ENCODE results near the gene EMILIN1. TPM values are rescaled to one million over a fixed set of nuclear protein-coding genes. Genes with fewer than 3 reads are reported as not detected.

The EMILIN1 gene
- total and polyA plus RNA-seq, 2 donors (not counting 1 experiment from before 2014, with no cell fraction given), result 0.24 to 0.52 TPM

DNA sequence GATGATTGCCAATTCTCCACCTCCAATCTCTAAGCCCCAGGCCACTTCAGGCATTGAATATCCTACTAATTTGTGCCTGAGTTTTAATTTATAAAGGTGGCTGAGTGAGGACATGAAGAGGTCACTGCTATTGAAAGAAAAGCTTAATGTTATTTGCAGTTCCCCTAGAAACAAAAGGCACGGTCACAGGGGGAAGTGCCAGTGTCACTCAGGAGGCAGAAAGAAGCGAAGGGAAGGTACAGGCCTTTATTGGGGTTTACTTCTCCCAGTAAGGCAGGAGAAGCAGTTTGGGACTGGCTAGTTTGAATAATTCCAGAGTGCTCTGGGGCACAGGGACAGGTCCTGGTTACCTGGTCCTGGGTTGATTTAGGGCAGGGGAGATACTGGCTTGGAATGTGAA is 43.5 kb downstream of the EMILIN1 start:
- 83% methylated on average over 2 of the region's 2 CpGs for WGBS (ENCODE audit: insufficient coverage)
- no peak for ATAC-seq (ENCODE audit: low read depth)
- CTCF ChIA-PET, result no interaction called here
- Histone ChIP-seq H3K27me3 (replicated peaks in 1 of 4; ENCODE audit: control extremely low read depth in 1 of 4, control insufficient read depth in 3 of 4, insufficient read depth in 4 of 4, low read length in 3 of 4) (peaks cover 0 to 26% (median 12%) of the 10 kb centered on the region in 4 experiments), H3K4me1 (ENCODE audit: control insufficient read depth in 2 of 2, insufficient read depth in 2 of 2, low read length in 2 of 2) (peaks cover 21 to 24% of the 10 kb centered on the region in 2 donors), H3K79me2 (ENCODE audit: control insufficient read depth, insufficient read depth, low read length) (no peaks in the 10 kb centered on the region), H3K9ac (ENCODE audit: low read length) (no peak overlapping the region), H4K20me1 (ENCODE audit: control insufficient read depth, insufficient read depth, low read length, poor library complexity, severe bottlenecking) (no peaks in the 10 kb centered on the region), H3K27ac (ENCODE audit: low read length in 2 of 2) (no peak overlapping the region), H3K4me2 (replicated peaks; ENCODE audit: low read depth, low read length, poor library complexity, severe bottlenecking) (no peak overlapping the region), H3K36me3 (replicated peaks in 1 of 2; ENCODE audit: control extremely low read depth in 1 of 2, control insufficient read depth in 1 of 2, extremely low read depth in 1 of 2, insufficient read depth in 2 of 2, low read length in 1 of 2) (no peaks in the 10 kb centered on the region), H3K4me3 (ENCODE audit: control extremely low read depth in 1 of 5, extremely low read depth in 1 of 5, insufficient read depth in 1 of 5, low read depth in 2 of 5, low read length in 4 of 5) (no peak overlapping the region), H2AFZ (ENCODE audit: insufficient read depth, low read depth, low read length, poor library complexity, severe bottlenecking) (no peak overlapping the region), H3K9me3 (ENCODE audit: control extremely low read depth in 1 of 3, control insufficient read depth in 2 of 3, insufficient read depth in 1 of 3, low read length in 2 of 3) (peaks cover 0 to 9% (median 0%) of the 10 kb centered on the region in 3 donors)
- H3K9me3 Mint-ChIP-seq (ENCODE audit: insufficient read depth), result no peaks in the 10 kb centered on the region
- H3K4me1 Mint-ChIP-seq, result peaks cover 18% of the 10 kb centered on the region
- DNase-seq, result no peak
- peak overlapping the region; percentile 93 for H3K4me3 Mint-ChIP-seq
- TF ChIP-seq, protein P1, sequence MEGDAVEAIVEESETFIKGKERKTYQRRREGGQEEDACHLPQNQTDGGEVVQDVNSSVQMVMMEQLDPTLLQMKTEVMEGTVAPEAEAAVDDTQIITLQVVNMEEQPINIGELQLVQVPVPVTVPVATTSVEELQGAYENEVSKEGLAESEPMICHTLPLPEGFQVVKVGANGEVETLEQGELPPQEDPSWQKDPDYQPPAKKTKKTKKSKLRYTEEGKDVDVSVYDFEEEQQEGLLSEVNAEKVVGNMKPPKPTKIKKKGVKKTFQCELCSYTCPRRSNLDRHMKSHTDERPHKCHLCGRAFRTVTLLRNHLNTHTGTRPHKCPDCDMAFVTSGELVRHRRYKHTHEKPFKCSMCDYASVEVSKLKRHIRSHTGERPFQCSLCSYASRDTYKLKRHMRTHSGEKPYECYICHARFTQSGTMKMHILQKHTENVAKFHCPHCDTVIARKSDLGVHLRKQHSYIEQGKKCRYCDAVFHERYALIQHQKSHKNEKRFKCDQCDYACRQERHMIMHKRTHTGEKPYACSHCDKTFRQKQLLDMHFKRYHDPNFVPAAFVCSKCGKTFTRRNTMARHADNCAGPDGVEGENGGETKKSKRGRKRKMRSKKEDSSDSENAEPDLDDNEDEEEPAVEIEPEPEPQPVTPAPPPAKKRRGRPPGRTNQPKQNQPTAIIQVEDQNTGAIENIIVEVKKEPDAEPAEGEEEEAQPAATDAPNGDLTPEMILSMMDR (IDR thresholded peaks at IDR 0.05), result no peak
- no peak for TF ChIP-seq EZH2 (IDR thresholded peaks at IDR 0.05; ENCODE audit: borderline replicate concordance, insufficient read depth, low read depth, low read length, poor library complexity, severe bottlenecking)
- H3K27me3 Mint-ChIP-seq, result peaks cover 39% of the 10 kb centered on the region
- intact Hi-C loops (cut with micrococcal nuclease), result no loop called here
- POLR2A ChIA-PET, result no interaction called here
- H3K27ac Mint-ChIP-seq, result no peak overlapping the region

DNA sequence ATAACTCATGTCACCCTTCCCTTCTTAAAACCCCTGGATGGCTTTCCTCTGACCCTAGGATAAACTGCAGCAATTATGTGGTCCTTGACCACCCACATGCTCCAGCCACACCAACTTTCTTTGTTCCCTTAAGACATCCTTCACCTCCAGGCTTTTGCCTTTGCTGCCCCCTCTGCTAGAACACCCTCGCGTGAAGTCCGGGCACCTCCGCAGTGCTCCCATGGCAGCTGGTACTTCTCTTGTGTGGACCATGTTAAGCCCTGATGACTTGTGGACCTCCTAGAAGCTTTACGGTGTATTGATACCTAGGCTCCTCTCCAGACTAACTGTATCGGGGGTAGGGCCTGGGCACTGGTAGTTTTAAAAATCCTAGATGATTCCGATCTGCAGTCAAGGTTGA is 44.4 kb downstream of the EMILIN1 start:
- H3K27me3 Mint-ChIP-seq, result peaks cover 34% of the 10 kb centered on the region
- ChIA-PET POLR2A (interaction anchor here (0.6 to 2.2 kb wide), 4 partner anchors 10 to 248 kb away, joined by 3 to 29 read pairs (median 4); partner anchors contain the start of genes ATRAID, PREB, SLC5A6 and SNX17), CTCF (interaction anchor here (1.0 to 2.9 kb wide), 3 partner anchors 11 to 161 kb away, joined by 4 to 19 read pairs (median 5); partner anchors contain the start of gene PREB)
- H3K9me3 Mint-ChIP-seq (ENCODE audit: insufficient read depth), result no peaks in the 10 kb centered on the region
- H3K4me2 ChIP-seq (replicated peaks; ENCODE audit: low read depth, low read length, poor library complexity, severe bottlenecking), result peak overlapping the region; percentile 86
- peaks cover 0 to 24% (median 12%) of the 10 kb centered on the region in 4 experiments for H3K27me3 ChIP-seq (replicated peaks in 1 of 4; ENCODE audit: control extremely low read depth in 1 of 4, control insufficient read depth in 3 of 4, insufficient read depth in 4 of 4, low read length in 3 of 4)
- H3K36me3 ChIP-seq (replicated peaks in 1 of 2; ENCODE audit: control extremely low read depth in 1 of 2, control insufficient read depth in 1 of 2, extremely low read depth in 1 of 2, insufficient read depth in 2 of 2, low read length in 1 of 2), result no peaks in the 10 kb centered on the region
- TF ChIP-seq, protein P1 (IDR thresholded peaks at IDR 0.05), result no peak
- no peak for TF ChIP-seq EZH2 (IDR thresholded peaks at IDR 0.05; ENCODE audit: borderline replicate concordance, insufficient read depth, low read depth, low read length, poor library complexity, severe bottlenecking)
- no peaks in the 10 kb centered on the region for H3K79me2 ChIP-seq (ENCODE audit: control insufficient read depth, insufficient read depth, low read length)
- no peak overlapping the region for H3K27ac ChIP-seq (ENCODE audit: low read length in 2 of 2)
- peak overlapping the region; percentile 93 for H3K4me3 Mint-ChIP-seq
- DNase-seq (no peak), ATAC-seq (ENCODE audit: low read depth) (no peak)
- H3K4me3 ChIP-seq (ENCODE audit: control extremely low read depth in 1 of 5, extremely low read depth in 1 of 5, insufficient read depth in 1 of 5, low read depth in 2 of 5, low read length in 4 of 5), result peak overlapping the region in 1 of 5 experiments; percentile 68
- H3K9ac ChIP-seq (ENCODE audit: low read length), result peak overlapping the region; percentile 78
- H3K4me1 Mint-ChIP-seq, result peaks cover 18% of the 10 kb centered on the region
- peak overlapping the region; percentile 87 for H3K27ac Mint-ChIP-seq
- peaks cover 21 to 24% of the 10 kb centered on the region in 2 donors for H3K4me1 ChIP-seq (ENCODE audit: control insufficient read depth in 2 of 2, insufficient read depth in 2 of 2, low read length in 2 of 2)
- peak overlapping the region; percentile 96 for H2AFZ ChIP-seq (ENCODE audit: insufficient read depth, low read depth, low read length, poor library complexity, severe bottlenecking)
- WGBS (ENCODE audit: insufficient coverage), result 96% methylated on average over 4 of the region's 7 CpGs
- intact Hi-C loops (cut with micrococcal nuclease), result loop anchor here (1.0 kb wide), 2 partner anchors 12 to 36 kb away; partner anchors contain the start of genes KHK and PREB
- peaks cover 0 to 9% (median 0%) of the 10 kb centered on the region in 3 donors for H3K9me3 ChIP-seq (ENCODE audit: control extremely low read depth in 1 of 3, control insufficient read depth in 2 of 3, insufficient read depth in 1 of 3, low read length in 2 of 3)
- H4K20me1 ChIP-seq (ENCODE audit: control insufficient read depth, insufficient read depth, low read length, poor library complexity, severe bottlenecking), result no peaks in the 10 kb centered on the region
